ENCODE measurements around the gene SEC24B.
"Not testable (repeated sequence)": the region's sequence is repeated elsewhere in the genome, so short reads cannot be mapped to it uniquely, and the experiment has no call there.

The SEC24B gene

DNA sequence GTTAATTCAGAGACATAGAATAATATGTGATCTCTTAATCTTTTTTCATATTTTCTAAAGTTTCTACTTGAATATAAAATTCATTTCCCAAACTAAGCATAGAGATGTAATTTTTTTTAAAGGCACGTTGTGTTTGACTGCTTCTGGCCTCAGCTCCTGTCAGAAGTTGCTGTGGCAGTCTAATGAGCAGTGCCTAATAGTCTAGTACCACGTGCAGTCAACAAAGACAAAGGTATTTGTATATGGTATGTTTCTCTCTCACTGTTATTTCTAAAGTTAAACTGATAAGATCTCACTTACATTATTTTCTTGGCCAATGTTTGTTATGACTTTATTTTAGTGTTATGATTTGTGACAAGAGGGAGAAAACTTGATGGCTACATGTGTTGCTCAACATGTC, 77.8 kb downstream of the SEC24B start:
- DNase-seq, result no peak

DNA sequence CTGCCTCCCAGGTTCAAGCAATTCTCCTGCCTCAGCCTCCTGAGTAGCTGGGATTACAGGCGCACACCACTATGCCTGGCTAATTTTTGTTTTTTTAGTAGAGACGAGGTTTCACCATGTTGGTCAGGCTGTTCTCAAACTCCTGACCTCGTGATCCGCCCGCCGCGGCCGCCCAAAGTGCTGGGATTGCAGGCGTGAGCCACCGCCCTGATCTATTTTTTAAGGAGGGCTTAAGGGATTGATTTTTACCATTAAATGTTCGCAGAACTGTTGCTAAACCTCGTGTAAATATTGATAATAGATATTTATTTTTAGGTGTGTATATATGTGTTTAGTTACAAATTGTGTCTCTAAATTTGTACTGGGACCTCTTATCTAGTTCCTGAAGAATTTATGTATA, 79.8 kb downstream of the SEC24B start:
- not testable (repeated sequence) for DNase-seq

DNA sequence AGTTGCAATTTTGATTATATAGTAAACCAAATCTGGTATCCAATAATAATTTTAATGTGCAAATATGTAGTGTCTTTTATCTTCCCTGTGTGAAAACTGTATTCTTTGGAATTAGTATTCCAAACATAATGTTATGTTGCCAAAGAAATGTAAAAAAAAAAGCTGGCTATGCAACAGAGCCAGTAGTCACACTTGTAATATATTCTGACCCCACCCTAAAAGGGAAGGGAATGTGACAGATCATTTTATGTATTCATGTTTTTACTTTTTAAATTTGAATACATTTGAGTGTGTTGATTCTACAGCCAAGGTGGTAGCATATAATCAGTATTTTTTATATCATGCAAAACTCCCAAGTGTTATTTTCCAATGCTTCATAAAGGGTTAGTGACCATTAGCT, 98.6 kb downstream of the SEC24B start:
- no peak for DNase-seq

DNA sequence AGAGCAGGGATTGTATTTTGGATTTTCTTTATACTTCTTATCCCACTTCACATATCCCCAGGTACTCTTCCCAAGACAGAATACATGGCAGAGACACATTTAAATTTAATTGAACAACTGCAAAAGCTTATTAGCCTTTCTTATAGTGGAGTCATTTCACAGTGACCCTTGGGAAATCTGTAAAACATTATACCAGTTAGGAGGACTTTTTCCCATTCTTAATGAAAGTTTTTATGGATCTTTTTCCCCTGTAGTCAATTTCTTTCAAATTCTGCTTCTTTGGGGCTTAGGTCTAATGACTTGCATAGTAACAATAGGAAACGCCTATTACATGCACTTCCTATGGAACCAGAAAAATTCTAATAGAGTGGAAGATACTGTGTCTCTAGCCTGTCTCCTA, 111.8 kb downstream of the SEC24B start:
- DNase-seq, result no peak

DNA sequence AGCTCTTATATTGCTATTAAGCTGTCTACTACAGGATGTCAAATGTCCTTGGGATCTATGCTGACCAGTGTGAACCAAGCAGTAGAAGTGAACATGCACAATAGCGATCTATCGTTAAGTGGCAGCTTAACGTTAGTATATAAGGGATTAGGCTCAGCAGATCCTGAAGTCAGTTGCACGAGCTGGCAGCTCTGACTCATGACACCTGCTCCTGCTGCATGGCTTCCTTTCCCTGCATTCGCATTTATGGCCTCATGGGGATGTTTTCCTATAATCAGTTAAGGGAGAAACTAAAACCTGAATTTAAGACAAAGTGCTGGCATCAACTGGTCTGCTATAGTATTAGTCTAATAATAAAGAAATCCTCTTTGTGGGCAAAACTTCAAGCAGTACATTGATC, 113.8 kb downstream of the SEC24B start:
- no peak for DNase-seq

DNA sequence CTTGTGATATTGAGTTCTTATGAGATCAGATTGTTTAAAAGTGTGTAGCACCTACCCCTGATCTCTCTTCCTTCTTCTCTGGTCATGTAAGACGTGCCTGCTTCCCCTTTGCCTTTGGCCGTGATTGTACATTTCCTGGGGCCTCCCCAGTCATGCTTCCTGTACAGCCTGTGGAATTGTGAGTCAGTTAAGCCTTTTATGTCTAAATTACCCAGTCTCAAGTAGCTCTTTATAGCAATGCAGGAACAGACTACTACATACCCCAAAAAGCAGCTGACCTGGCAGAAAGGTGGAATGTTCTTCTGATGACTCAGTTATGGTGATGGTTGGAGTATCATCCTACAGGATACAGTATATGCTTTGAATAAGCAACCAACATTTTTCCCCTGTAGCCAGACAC, 115.0 kb downstream of the SEC24B start:
- DNase-seq, result peak in 1 of 2 experiments; percentile 38

DNA sequence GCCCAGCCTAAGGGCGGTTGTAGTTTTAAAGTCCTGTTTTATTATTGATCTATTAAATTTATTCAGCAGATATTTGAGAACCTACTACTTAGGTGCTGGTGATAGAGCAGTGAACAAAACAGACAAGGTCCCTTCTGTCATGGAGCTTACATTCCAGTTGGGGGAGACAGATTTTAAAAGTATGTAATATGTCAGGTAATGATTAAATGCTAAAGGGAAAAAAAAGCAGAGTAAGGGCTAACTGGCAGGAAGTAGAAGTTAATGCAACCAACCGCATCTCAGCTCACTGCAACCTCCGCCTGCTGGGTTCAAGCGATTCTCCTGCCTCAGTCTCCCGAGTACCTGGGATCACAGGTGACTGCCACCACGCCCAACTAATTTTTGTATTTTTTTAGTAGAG, 118.6 kb downstream of the SEC24B start:
- DNase-seq, result no peak

DNA sequence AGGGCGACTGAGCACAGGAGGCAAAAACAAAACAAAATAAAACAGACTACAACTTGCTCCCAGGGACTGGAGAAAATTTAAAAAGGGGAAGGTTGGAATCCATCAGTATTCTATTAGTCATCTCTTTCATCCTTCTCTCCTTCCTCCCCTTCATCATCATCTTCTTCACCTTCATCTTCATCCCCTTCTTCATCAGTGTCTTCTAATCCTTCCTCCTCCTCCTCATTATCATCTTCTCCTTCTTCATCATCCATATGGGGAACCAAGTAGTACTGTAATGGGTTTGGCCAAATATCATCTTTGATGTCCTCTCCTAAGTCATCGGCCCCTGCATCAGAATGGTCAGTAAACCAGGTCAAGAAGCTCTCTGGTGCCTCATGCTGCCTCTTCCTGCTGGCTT, 119.5 kb downstream of the SEC24B start:
- DNase-seq, result no peak

DNA sequence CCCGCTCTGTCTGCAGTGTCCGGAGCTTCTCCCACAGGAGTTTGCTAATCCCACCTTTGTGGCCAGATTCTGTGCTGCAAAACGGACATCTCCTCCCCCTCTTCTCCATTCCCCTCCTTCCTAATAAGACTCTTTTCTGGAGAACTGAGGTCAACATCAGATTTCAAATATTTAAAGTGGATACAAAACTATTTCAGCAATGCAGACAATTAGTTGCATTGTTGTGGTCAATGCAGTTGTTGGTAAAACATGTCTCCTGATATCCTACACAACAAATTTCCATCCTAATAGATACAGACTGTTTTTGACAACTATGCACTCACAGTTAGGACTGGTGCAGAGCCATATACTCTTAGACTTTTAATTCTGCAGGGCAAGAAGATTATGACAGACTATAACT, 121.4 kb downstream of the SEC24B start:
- DNase-seq, result no peak

DNA sequence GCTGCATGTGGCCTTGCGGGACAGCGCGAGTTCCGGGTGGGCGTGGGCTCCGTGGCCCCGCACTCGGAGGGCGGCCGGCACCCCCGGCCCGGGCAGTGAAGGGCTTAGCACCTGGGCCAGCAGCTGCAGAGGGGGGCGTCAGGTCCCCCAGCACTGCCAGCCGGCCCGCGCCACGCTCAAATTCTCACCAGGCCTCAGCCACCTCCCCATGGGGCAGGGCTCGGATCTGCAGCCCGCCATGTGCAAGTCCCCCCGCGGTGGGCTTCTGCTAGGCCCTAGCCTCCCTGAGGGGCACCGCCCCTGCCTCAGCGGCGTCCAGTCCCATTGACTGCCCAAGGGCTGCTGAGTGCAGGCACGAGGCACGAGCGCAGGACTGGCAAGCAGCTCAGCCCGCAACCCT, 123.8 kb downstream of the SEC24B start:
- DNase-seq, result no peak

DNA sequence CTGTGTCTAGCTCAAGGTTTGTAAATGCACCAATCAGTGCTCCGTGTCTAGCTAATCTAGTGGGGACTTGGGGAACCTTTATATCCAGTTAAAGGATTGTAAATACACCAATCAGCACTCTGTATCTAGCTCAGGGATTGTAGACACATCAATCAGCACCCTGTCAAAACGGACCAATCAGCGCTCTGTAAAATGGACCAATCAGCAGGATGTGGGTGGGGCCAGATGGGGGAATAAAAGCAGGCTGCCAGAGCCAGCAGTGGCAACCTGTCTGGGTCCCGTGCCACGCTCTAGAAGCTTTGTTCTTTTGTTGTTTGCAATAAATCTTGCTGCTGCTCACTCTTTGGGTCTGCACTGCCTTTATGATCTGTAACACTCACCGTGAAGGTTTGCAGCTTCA, 124.5 kb downstream of the SEC24B start:
- not testable (repeated sequence) for DNase-seq

DNA sequence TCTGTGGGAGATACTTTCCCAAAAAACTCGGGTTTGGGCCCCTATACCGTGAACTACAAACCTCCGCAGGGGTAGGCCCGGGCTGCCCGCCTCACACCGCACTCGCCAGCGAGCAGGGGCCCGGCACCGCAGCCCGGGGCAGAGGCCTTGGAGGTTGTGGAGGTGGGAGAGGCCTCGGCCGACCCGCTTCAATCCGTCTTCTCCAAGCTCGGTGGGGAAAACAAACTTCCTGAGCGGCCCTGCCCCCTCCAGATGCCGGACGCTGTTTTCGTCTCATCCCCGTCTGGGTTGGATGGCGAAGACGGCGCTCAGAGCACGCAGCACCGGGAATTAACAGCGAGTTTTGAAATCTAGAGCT, 126.0 kb downstream of the SEC24B start:
- DNase-seq, result peak; percentile 10 to 32

DNA sequence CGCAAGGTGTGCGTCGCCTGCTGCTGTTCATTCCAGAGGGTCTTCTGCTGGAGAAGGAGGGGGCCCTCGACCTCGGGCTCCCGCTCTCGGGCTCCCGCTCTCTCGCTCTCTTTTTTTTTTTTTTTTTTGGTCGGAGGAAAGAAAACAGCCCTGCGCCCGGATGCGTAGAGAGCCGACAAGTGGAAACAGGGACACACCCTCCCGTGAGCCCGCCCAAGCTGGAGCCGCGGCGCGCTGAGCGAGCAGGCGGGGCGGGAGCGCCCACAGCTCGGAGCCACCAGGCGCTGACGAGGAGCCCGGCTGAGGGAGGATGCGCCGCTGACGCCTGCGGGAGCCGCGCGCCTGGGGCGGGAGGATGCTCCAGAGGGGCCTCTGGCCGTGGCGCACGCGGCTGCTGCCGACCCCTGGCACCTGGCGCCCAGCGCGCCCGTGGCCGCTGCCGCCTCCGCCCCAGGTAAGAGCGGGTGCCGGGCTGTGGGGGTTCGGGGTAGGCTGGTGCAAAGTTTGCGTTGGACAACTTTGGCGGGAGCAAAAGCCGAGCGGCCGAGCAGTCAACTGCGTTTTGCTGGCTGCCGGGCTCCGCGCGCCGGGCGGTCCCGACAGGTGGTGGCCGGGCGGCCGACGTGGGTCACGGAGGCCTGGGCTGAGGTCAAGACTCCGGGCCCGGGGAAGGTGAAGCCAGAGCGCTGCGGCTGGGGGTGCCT, 126.5 kb downstream of the SEC24B start, which contains the start of gene MCUB:
MCUB (plus strand) TSS at position 264 of the 704 bp plus-strand sequence; CDS start at position 356, 92 bp downstream.
- peak; percentile 84 to 90 for DNase-seq

DNA sequence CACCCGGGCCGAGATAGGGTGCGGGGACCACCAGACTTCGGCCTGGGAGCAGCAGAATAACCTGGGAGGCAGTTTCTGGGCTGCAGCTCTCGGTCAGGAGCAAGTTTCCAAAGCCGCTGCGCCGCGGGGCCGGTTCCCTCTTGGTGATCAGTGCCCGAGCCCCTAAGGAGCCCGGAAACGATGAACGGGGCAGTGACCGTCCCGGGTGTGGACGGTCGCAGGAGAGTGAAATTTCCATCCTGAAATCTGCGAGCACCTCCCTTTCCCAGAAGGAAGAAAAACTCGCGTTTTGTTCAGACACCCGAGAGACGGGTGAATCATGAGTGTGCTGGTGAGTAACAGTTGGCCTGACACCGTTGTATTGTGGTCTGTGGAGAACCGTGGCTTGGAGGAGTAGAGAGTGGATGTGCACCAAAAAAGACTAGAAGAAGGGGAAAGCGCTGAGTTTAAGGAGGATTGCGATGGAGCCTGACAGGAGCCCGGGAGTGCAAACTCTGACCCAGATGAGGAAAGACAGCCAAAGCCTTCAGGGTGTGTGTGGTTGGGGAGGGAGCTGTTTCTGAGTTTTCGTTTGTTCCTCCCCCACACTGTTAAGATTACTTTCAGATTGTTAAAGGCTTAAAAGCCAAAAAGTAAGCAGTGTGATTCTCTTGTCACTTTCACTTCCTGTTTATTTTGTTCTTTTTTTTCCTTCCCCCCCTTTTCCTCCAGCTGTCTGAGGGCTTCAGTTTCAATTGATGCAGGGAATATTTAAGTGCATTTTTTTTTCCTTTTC, 127.3 kb downstream of the SEC24B start:
- peak; percentile 41 to 65 for DNase-seq

DNA sequence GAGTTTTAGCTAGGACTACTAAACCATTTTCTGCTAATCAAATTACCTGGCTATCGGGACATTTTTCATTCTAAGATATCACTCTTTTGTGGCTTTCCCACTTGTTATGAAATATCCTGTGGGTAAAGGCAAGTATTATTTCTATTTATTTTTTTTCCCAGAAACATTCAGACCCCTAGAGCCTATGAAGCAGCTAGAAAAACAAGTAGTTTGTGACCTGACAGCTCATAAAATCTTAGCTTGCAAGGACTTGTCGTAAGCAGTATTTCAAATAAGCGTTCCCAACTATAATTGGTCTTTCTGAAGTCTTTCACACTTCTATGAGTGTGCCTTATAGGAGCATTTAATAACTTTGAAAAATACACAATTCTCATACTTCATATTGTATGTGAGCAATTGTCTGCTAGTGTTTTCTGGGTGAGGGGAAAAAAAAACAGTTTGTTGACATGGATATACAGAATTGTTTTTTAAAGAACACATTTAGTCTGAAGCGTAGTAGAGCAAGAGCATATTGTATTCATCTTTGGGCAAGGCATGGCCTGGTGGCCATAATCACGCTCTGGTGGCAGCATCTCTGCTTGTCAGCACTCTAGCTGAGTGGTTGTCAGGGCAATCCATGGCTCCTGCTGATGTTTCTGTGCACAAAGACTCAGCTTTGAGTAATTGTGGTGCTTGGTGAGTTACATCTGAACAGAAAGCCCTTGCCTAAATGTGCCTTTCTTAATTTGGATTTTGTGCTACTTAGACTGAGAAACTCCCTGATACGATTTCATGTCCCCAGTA, 129.0 kb downstream of the SEC24B start:
- DNase-seq, result no peak

DNA sequence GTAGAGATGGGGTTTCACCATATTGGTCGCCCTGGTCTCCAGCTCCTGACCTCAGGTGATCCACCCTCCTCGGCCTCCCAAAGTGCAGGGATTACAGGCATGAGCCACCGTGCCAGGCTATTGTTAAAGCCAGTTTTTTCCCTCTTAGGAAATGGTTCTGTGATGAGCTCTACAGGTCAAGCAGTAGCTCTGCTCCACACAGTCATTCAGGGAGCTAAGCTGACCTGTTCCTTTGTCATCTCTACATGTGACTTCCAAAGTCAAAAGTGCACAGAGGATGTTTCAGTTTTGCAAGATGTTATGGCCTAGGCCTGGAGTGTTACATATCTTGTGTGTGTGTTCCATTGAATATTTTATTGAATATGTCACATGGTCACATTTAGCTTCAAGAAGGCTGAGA, 137.9 kb downstream of the SEC24B start:
- DNase-seq, result no peak

DNA sequence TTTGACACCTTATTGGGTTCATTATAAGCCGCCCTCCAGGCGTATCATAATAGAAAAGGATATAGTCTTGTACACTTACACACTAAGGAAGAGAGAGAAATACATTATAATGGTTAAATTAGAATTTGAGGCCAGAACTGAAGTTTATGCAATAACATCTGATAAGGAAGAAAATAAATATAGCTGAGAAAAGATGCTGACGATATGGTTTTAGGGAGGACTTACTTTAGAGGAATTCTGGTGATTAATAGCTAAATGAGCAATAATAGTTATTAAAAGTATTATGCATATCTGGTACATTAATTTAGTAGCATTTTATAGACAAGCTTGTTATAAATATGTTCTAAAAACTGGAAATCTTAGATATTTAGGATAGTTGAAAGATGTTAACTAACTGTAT, 138.5 kb downstream of the SEC24B start:
- no peak for DNase-seq

DNA sequence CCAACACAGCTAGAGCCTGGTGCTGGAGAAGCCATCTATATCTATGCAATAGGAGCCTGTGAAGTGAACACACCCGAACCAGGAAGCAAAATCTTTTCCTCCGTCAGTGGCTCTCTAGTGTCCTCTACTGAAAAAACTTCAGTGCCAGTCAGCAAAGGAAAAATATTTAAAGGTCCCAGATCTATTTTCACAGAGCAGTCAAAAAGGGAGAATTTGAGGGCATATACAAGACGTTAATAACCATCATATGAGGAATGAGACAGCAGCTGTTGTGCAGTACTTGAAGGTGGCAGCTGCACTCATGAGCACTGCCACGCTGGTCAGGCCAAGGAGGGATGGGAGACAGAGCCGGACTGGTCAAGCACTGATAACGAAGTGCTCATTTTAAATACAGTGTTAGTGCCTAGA, 140.8 kb downstream of the SEC24B start:
- no peak for DNase-seq

DNA sequence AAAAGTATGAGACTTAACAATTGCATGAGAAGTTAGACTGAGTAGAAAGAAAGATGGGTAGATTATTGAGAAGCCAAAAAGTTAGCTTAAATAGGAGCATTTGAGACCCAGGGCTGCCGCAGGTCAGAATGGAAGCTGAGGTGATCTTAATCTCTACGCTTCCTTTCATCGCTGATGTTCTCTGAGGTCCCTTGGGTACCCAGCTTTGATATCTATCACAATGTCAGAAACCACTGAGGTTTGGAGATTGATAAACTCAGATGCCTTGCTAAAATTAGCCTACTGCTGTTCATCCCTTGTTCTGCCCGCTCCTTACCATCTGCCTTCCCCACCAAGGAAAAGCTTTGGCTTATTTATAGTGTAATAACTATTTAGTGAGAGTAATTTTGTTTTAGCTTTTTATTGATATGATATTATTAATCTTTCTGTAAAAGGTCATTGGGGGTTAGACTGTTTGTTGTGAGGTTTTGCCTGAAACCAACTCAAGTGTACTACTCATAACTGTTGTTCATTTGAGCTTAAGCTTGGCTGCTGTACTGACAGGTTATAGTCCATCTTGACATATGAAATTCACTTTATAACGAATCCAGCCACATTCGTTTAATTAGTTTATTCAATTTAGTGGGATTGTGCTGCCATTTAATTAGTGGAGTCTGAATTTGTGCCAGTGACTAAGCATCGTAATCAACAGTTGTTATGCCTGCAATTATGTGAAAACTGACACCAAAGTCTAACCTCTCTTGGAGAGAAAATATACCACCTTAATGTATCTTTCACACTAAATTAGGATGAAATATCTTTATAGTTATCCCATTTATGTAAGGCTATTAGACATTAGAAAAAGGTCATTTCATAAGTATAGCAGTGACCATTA, 141.6 kb downstream of the SEC24B start:
- no peak for DNase-seq

DNA sequence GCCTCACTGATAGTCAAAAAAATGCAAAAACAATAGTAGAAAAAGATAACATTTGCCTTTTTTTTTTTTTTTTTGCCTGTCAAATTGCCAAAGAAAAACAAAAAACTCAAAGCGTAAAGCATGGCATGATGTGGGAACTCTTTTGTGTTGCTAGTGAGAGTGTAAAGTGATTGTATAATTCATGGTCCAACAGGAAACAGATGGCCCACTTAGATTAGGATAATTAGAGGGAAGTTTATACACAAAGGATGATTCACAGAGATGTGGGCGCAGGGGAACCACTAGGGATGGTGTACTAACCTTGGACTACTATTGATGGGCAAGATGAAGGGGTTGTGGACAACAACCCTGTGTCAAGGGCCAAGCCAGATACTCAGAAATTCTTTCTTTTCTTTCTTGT, 142.8 kb downstream of the SEC24B start:
- no peak for DNase-seq

DNA sequence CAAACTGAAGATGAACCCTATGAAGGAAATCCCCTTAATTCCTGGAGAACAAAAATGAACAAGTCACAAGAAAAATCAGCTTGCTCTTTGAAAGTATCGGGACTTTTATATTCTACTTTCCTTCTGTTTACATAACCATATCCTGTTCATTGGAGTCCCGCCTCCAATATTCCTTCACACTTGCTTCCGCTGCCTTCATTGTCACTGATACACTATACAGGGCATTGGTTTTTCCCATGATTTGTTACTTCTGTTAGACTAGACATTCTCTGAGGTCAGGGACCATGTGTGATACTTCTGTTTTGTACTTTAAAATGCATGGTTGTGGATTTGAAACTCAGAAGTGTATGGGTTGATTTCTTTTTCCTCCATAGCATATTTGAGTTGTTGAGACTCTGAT, 145.2 kb downstream of the SEC24B start:
- DNase-seq, result no peak

DNA sequence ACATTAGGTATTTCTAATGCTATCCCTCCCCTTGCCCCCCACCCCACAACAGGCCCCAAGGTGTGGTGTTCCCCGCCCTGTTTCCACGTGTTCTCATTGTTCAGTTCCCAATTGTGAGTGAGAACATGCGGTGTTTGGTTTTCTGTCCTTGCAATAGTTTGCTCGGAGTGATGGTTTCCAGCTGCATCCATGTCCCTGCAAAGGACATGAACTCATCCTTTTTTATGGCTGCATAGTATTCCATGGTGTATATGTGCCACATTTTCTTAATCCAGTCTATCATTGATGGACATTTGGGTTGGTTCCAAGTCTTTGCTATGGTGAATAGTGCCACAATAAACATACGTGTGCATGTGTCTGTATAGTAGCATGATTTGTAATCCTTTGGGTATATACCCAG, 146.4 kb downstream of the SEC24B start:
- not testable (repeated sequence) for DNase-seq

DNA sequence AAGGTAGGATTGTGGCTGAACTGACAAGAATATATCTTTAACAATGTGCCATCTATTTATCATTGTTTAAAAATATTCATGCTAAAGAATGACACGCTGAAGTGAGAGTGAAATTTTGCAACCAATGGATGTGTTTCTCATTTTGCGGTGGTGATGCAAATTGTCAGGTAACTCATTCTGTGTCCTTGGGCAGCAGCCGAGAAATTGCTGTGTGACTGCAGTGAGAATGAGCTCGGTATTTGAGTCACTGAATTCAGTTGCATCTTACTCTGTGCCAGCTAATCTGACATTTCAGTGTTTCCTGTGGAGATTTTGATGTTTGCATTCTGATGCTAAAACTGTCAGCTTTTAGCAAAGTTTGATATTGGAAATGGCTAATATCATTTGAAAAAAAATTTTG, 154.6 kb downstream of the SEC24B start:
- peak; percentile 30 to 47 for DNase-seq

All from stimulated activated CD4-positive, alpha-beta T cell treated with anti-CD3 and anti-CD28 coated beads, Interleukin-4, amount 100 ng/mL, for 4 hours (primary cell).